HCT116 (cell line): Measurements from ENCODE around the gene SEMA6B. TPM values are rescaled to one million over a fixed set of nuclear protein-coding genes. Genes with fewer than 3 reads are reported as not detected.

Source experiments
- ATAC-seq: fragments of 200-7000 bp; cut with Tn5 transposase; 2 replicates; pipeline ENCODE4 v1.9.1; 2020; ENCODE audit warnings: mild to moderate bottlenecking, moderate library complexity
- BruUV-seq: library from RNA; stranded (reverse); fragments of 400-500 nt; replicated peaks from 2 replicates; lab custom pipeline; 2021; lab: Mats Ljungman, UMichigan
- CTCF ChIA-PET: fragments of 300-600 bp; sonication (Branson Sonifier 250); formaldehyde crosslinking; loops from one replicate; lab custom pipeline; 2021; ENCODE audit warnings: antibody characterized with exemption; lab: Charles Lee
- POLR2A ChIA-PET: fragments of 300-600, 350-600 bp; sonication (Branson Sonifier 250); formaldehyde crosslinking; loops from one replicate; lab custom pipeline; 2021; ENCODE audit warnings: antibody characterized with exemption; lab: Charles Lee
- RAD21 ChIA-PET, 2 experiments: fragments of 300-600 bp; sonication (Branson Sonifier 250); formaldehyde crosslinking; loops; one replicate each; lab custom pipeline; 2023; ENCODE audit warnings: low total read pairs in 2 of 2; ENCODE audit not compliant: uncharacterized antibody in 2 of 2, unreplicated experiment in 2 of 2, low non-redundant PET in 1 of 2; lab: Charles Lee
- DNase-seq: peaks from one replicate; pipeline ENCODE4 v3.0.0-alpha.2; 2010; ENCODE audit warnings: low read depth, low spot score
- H2AFZ ChIP-seq: fragments of 200-600 bp; shearing (Covaris generic), sonication (generic); 2 replicates; pipeline ENCODE4 v1.6.1; 2017; ENCODE audit warnings: low read depth, mixed run types, mixed read lengths, antibody characterized with exemption, low read length; ENCODE audit not compliant: poor library complexity, severe bottlenecking
- H3K27ac ChIP-seq: 2 replicates; pipeline ENCODE4 v1.5.1; 2012; ENCODE audit warnings: low read depth, low read length
- H3K27me3 ChIP-seq: fragments of 200-600 bp; sonication (generic); 2 replicates; pipeline ENCODE4 v1.6.1; 2016; ENCODE audit warnings: mixed run types, low read length, mixed read lengths; ENCODE audit not compliant: insufficient read depth
- H3K36me3 ChIP-seq, 2 experiments: fragments of 200-500 bp in 1 of 2; fragments of 200-600 bp in 1 of 2; sonication (Bioruptor generic) in 1 of 2; sonication (generic) in 1 of 2; 2 replicates each; pipeline versions ENCODE4 v1.5.1 to v1.6.1; 2014 to 2016; ENCODE audit warnings: low read length in 2 of 2, inconsistent platforms in 1 of 2, mixed read lengths in 1 of 2, mixed run types in 1 of 2; ENCODE audit not compliant: insufficient read depth in 2 of 2, control insufficient read depth in 1 of 2
- H3K4me1 ChIP-seq, 2 experiments: fragments of 200-600 bp in 1 of 2; sonication (generic) in 1 of 2; 2 replicates each; pipeline versions ENCODE4 v1.5.1 to v1.6.1; 2012 to 2017; ENCODE audit warnings: low read length in 2 of 2, inconsistent platforms in 1 of 2, mild to moderate bottlenecking in 1 of 2, mixed read lengths in 1 of 2, mixed run types in 1 of 2, moderate library complexity in 1 of 2; ENCODE audit not compliant: insufficient read depth in 2 of 2, control insufficient read depth in 1 of 2
- H3K4me2 ChIP-seq: fragments of 200-600 bp; sonication (generic); 2 replicates; pipeline ENCODE4 v1.6.1; 2017; ENCODE audit warnings: mixed run types, low read length, mixed read lengths
- H3K4me3 ChIP-seq, 2 experiments: fragments of 200-600 bp in 1 of 2; sonication (generic) in 1 of 2; replicated peaks in 1 of 2; 2 replicates each; pipeline ENCODE4 v1.5.1; 2011 to 2016; ENCODE audit warnings: low read length in 2 of 2, control low read depth in 1 of 2, low read depth in 1 of 2, mild to moderate bottlenecking in 1 of 2, mixed read lengths in 1 of 2, mixed run types in 1 of 2
- H3K79me2 ChIP-seq: fragments of 200-600 bp; sonication (generic); 2 replicates; pipeline ENCODE4 v1.6.1; 2017; ENCODE audit warnings: mild to moderate bottlenecking, mixed run types, low read length, moderate library complexity, mixed read lengths; ENCODE audit not compliant: insufficient read depth
- H3K9ac ChIP-seq: fragments of 200-600 bp; sonication (generic); 2 replicates; pipeline ENCODE4 v1.6.1; 2016; ENCODE audit warnings: low read length, mixed read lengths
- H3K9me2 ChIP-seq: fragments of 200-600 bp; sonication (generic), shearing (Covaris generic); 2 replicates; pipeline ENCODE4 v1.6.1; 2017; ENCODE audit warnings: mixed run types, mild to moderate bottlenecking, moderate library complexity; ENCODE audit not compliant: insufficient read depth
- H3K9me3 ChIP-seq, 2 experiments: fragments of 200-500 bp in 1 of 2; fragments of 200-600 bp in 1 of 2; sonication (Bioruptor generic) in 1 of 2; sonication (generic) in 1 of 2; 2 replicates each; pipeline ENCODE4 v1.6.1; 2014 to 2017; ENCODE audit warnings: low read length in 2 of 2, mixed read lengths in 2 of 2, inconsistent platforms in 1 of 2, low read depth in 1 of 2, mild to moderate bottlenecking in 1 of 2, mixed run types in 1 of 2, moderate library complexity in 1 of 2; ENCODE audit not compliant: control insufficient read depth in 1 of 2, insufficient read depth in 1 of 2
- H4K20me1 ChIP-seq: fragments of 200-600 bp; sonication (generic), shearing (Covaris generic); 2 replicates; pipeline ENCODE4 v1.6.1; 2017; ENCODE audit warnings: mixed run types, mild to moderate bottlenecking, moderate library complexity; ENCODE audit not compliant: insufficient read depth
- ATF3 ChIP-seq: IDR thresholded peaks from 2 replicates; pipeline ENCODE4 v1.6.1; 2012
- CEBPB ChIP-seq: IDR thresholded peaks from 2 replicates; pipeline ENCODE4 v1.6.1; 2012; ENCODE audit warnings: low read depth
- ELF1 ChIP-seq: IDR thresholded peaks from 2 replicates; pipeline ENCODE4 v1.6.1; 2012; ENCODE audit warnings: low read depth, borderline replicate concordance
- EZH2phosphoT487 ChIP-seq: fragments of 200-600 bp; IDR thresholded peaks from 2 replicates; pipeline ENCODE4 v1.6.1; 2018; ENCODE audit warnings: antibody characterized with exemption, borderline replicate concordance
- FOSL1 ChIP-seq: IDR thresholded peaks from 2 replicates; pipeline ENCODE4 v1.6.1; 2012; ENCODE audit warnings: low read depth
- JUND ChIP-seq: IDR thresholded peaks from 2 replicates; pipeline ENCODE4 v1.6.1; 2012
- POLR2A ChIP-seq: IDR thresholded peaks from 2 replicates; pipeline ENCODE4 v1.7.0; 2011; ENCODE audit warnings: borderline replicate concordance; ENCODE audit not compliant: insufficient read depth, insufficient read length; ENCODE audit errors: extremely low read depth
- POLR2AphosphoS5 ChIP-seq: IDR thresholded peaks from 2 replicates; pipeline ENCODE4 v1.6.1; 2011; ENCODE audit warnings: mild to moderate bottlenecking, low read depth, low read length, moderate library complexity
- RAD21 ChIP-seq: IDR thresholded peaks from 2 replicates; pipeline ENCODE4 v1.6.1; 2012; ENCODE audit warnings: low read depth, mild to moderate bottlenecking
- REST ChIP-seq: IDR thresholded peaks from 2 replicates; pipeline ENCODE4 v1.6.1; 2012; ENCODE audit warnings: low read depth
- SIN3A ChIP-seq: IDR thresholded peaks from 2 replicates; pipeline ENCODE4 v1.6.1; 2012; ENCODE audit warnings: low read depth
- SP1 ChIP-seq: IDR thresholded peaks from 2 replicates; pipeline ENCODE4 v1.6.1; 2012; ENCODE audit warnings: low read depth
- TCF7L2 ChIP-seq: IDR thresholded peaks from 2 replicates; pipeline ENCODE4 v1.7.0; 2011; ENCODE audit warnings: borderline replicate concordance, inconsistent platforms; ENCODE audit not compliant: insufficient read depth, insufficient read length; ENCODE audit errors: extremely low read depth
- YY1 ChIP-seq: IDR thresholded peaks from 2 replicates; pipeline ENCODE4 v1.6.1; 2011; ENCODE audit warnings: low read length, low read depth, moderate library complexity, mild to moderate bottlenecking; ENCODE audit not compliant: insufficient replicate concordance; ENCODE audit errors: extremely low read depth
- ZNF274 ChIP-seq: fragments of 200-500 bp; sonication (Bioruptor generic); IDR thresholded peaks from 2 replicates; pipeline ENCODE4 v1.6.1; 2014; ENCODE audit warnings: mild to moderate bottlenecking, low read depth, low read length, inconsistent platforms
- intact Hi-C: fragments of 100-400 bp; cut with micrococcal nuclease; formaldehyde crosslinking; loops from 2 replicates; pipeline ENCODE4 v1.10.0; 2022
- total RNA-seq: library from RNA; stranded (reverse); gene quantifications from one replicate; pipeline ENCODE4 v1.2.1, GENCODE V29; 2021; ENCODE audit not compliant: unreplicated experiment
- TF ChIP-seq, protein P1 (sequence below), 3 experiments: fragments of 200-600 bp in 1 of 3; sonication (generic) in 1 of 3; IDR thresholded peaks in 2 of 3; conservative IDR thresholded peaks in 1 of 3; 2 replicates each; pipeline ENCODE4 v1.5.1; 2012 to 2017; ENCODE audit warnings: low read depth in 2 of 3, low read length in 2 of 3, antibody characterized with exemption in 1 of 3, borderline replicate concordance in 1 of 3, control low read depth in 1 of 3, mild to moderate bottlenecking in 1 of 3, mixed read lengths in 1 of 3, mixed run types in 1 of 3, moderate library complexity in 1 of 3; ENCODE audit not compliant: insufficient read depth in 1 of 3
- TF ChIP-seq, protein P2 (sequence below): IDR thresholded peaks from 2 replicates; pipeline ENCODE4 v1.6.1; 2012

SEMA6B gene
- total RNA-seq, 1 experiment from 2014 or later = 58.4 TPM

GRCh38 chr19:4582980-4583842 is 23.7 kb upstream of the SEMA6B start:
- DNase-seq (no peak), ATAC-seq (peak; percentile 39)
- ChIA-PET CTCF (no interaction called here), RAD21 (no interaction called here), POLR2A (interaction anchor here (0.6 kb wide), 1 partner anchor 15 kb away, joined by 3 read pairs; no protein-coding TSS in a partner anchor)
- Histone ChIP-seq H3K4me2 (peak overlapping the region; percentile 98), H4K20me1 (no peaks in the 10 kb centered on the region), H3K36me3 (no peaks in the 10 kb centered on the region), H3K9me2 (no peaks in the 10 kb centered on the region), H2AFZ (no peak overlapping the region), H3K79me2 (peaks cover 20% of the 10 kb centered on the region), H3K27me3 (no peaks in the 10 kb centered on the region), H3K4me1 (peaks cover 22 to 55% of the 10 kb centered on the region in 2 experiments; a peak in 3 of 4 replicates), H3K4me3 (no peak overlapping the region), H3K27ac (peak overlapping the region; percentile 50; the same call in 1 of the 2 replicates), H3K9ac (0 out of 2 replicates have a peak overlapping the region, but pooled peaks have one; percentile 47), H3K9me3 (no peaks in the 10 kb centered on the region)
- intact Hi-C loops = no loop called here
- TF ChIP-seq, protein P1, sequence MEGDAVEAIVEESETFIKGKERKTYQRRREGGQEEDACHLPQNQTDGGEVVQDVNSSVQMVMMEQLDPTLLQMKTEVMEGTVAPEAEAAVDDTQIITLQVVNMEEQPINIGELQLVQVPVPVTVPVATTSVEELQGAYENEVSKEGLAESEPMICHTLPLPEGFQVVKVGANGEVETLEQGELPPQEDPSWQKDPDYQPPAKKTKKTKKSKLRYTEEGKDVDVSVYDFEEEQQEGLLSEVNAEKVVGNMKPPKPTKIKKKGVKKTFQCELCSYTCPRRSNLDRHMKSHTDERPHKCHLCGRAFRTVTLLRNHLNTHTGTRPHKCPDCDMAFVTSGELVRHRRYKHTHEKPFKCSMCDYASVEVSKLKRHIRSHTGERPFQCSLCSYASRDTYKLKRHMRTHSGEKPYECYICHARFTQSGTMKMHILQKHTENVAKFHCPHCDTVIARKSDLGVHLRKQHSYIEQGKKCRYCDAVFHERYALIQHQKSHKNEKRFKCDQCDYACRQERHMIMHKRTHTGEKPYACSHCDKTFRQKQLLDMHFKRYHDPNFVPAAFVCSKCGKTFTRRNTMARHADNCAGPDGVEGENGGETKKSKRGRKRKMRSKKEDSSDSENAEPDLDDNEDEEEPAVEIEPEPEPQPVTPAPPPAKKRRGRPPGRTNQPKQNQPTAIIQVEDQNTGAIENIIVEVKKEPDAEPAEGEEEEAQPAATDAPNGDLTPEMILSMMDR (IDR thresholded peaks at IDR 0.05 in 2 of 3, conservative IDR thresholded peaks at IDR 0.05 in 1 of 3; ENCODE audit: borderline replicate concordance in 1 of 3, insufficient read depth in 1 of 3, low read depth in 2 of 3, low read length in 2 of 3) = no peak
- TF ChIP-seq FOSL1 (no peak), ATF3 (no peak), JUND (no peak), SP1 (no peak), EZH2phosphoT487 (no peak), TCF7L2 (no peak), REST (no peak), CEBPB (no peak), RAD21 (no peak), ZNF274 (no peak), POLR2A (no peak), POLR2AphosphoS5 (no peak), SIN3A (no peak), YY1 (no peak), ELF1 (no peak)
- TF ChIP-seq, protein P2, sequence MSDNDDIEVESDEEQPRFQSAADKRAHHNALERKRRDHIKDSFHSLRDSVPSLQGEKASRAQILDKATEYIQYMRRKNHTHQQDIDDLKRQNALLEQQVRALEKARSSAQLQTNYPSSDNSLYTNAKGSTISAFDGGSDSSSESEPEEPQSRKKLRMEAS = no peak
- no TSS peak for BruUV-seq
